Measurements from ENCODE around the gene COPZ1.

Gene COPZ1

GRCh38 chr12:54355104-54355815 is 30.3 kb downstream of the COPZ1 start:
- H3K4me3 ChIP-seq (ENCODE audit: low read depth, low read length): no peak overlapping the region
- no peak for DNase-seq (ENCODE audit: low read depth)

- no peak for DNase-seq (ENCODE audit: low read depth)
- H3K4me3 ChIP-seq (ENCODE audit: low read depth, low read length): no peak overlapping the region
These were observed 31.3 kb downstream of the COPZ1 start for GRCh38 chr12:54356228-54356627.

GRCh38 chr12:54356951-54357356 is 32.0 kb downstream of the COPZ1 start:
- no peak overlapping the region for H3K4me3 ChIP-seq (ENCODE audit: low read depth, low read length)
- DNase-seq (ENCODE audit: low read depth): no peak

GRCh38 chr12:54357506-54358190 is 32.7 kb downstream of the COPZ1 start:
- H3K4me3 ChIP-seq (ENCODE audit: low read depth, low read length): no peak overlapping the region
- no peak for DNase-seq (ENCODE audit: low read depth)

GRCh38 chr12:54358191-54358944 is 33.4 kb downstream of the COPZ1 start:
- H3K4me3 ChIP-seq (ENCODE audit: low read depth, low read length): peak overlapping the region; percentile 49
- no peak for DNase-seq (ENCODE audit: low read depth)

GRCh38 chr12:54358945-54359761 is 34.2 kb downstream of the COPZ1 start:
- peak; percentile 100 for DNase-seq (ENCODE audit: low read depth)
- H3K4me3 ChIP-seq (ENCODE audit: low read depth, low read length): peak overlapping the region; percentile 49

- peak overlapping the region; percentile 49 for H3K4me3 ChIP-seq (ENCODE audit: low read depth, low read length)
- no peak for DNase-seq (ENCODE audit: low read depth)
These were observed 34.9 kb downstream of the COPZ1 start for GRCh38 chr12:54359762-54360351.

- no peak for DNase-seq (ENCODE audit: low read depth)
- H3K4me3 ChIP-seq (ENCODE audit: low read depth, low read length): no peak overlapping the region
These were observed 36.0 kb downstream of the COPZ1 start for GRCh38 chr12:54360717-54361456.

GRCh38 chr12:54363047-54363446 is 38.1 kb downstream of the COPZ1 start:
- DNase-seq (ENCODE audit: low read depth): no peak
- H3K4me3 ChIP-seq (ENCODE audit: low read depth, low read length): no peak overlapping the region

GRCh38 chr12:54363618-54364017 is 38.7 kb downstream of the COPZ1 start:
- no peak overlapping the region for H3K4me3 ChIP-seq (ENCODE audit: low read depth, low read length)
- DNase-seq (ENCODE audit: low read depth): no peak

- DNase-seq (ENCODE audit: low read depth): no peak
- no peak within 1 kb of the TSS for H3K4me3 ChIP-seq (ENCODE audit: low read depth, low read length)
These were observed 39.5 kb downstream of the COPZ1 start, which contains the start of gene GPR84 for GRCh38 chr12:54364413-54364812. Gene GPR84, minus strand, starts transcription at chr12:54364486. Its CDS starts 635 bp downstream, at chr12:54363851.

GRCh38 chr12:54368025-54368708 is 43.2 kb downstream of the COPZ1 start:
- DNase-seq (ENCODE audit: low read depth): no peak
- no peak overlapping the region for H3K4me3 ChIP-seq (ENCODE audit: low read depth, low read length)

GRCh38 chr12:54368709-54369596 is 44.0 kb downstream of the COPZ1 start:
- peak; percentile 57 for DNase-seq (ENCODE audit: low read depth)
- H3K4me3 ChIP-seq (ENCODE audit: low read depth, low read length): peak overlapping the region; percentile 6

- H3K4me3 ChIP-seq (ENCODE audit: low read depth, low read length): peak overlapping the region; percentile 31
- no peak for DNase-seq (ENCODE audit: low read depth)
These were observed 44.7 kb downstream of the COPZ1 start for GRCh38 chr12:54369597-54370131.

GRCh38 chr12:54370171-54370730 is 45.3 kb downstream of the COPZ1 start:
- peak overlapping the region; percentile 31 for H3K4me3 ChIP-seq (ENCODE audit: low read depth, low read length)
- DNase-seq (ENCODE audit: low read depth): peak; percentile 56

- DNase-seq (ENCODE audit: low read depth): no peak
- no peak overlapping the region for H3K4me3 ChIP-seq (ENCODE audit: low read depth, low read length)
These were observed 46.6 kb downstream of the COPZ1 start for GRCh38 chr12:54371328-54372112.
